H1 (cell line): ENCODE results near the gene SYNPR. TPM values are rescaled to one million over a fixed set of nuclear protein-coding genes. Genes with fewer than 3 reads are reported as not detected.

Source experiments
- CTCF ChIA-PET: fragments of 300-600 bp; sonication (Branson Sonifier 250); formaldehyde crosslinking; loops from one replicate; lab custom pipeline; 2021; ENCODE audit not compliant: partially characterized antibody; lab: Charles Lee
- POLR2A ChIA-PET: fragments of 300-600 bp; sonication (Branson Sonifier 250); formaldehyde crosslinking; loops from one replicate; lab custom pipeline; 2021; ENCODE audit warnings: inconsistent platforms; ENCODE audit not compliant: partially characterized antibody; lab: Charles Lee
- DNase-seq, 2 experiments: peaks; one replicate each; pipeline versions ENCODE4 v3.0.0 to v3.0.0-alpha.2; 2010 to 2022; ENCODE audit warnings: low spot score in 2 of 2, low read depth in 1 of 2, mixed read lengths in 1 of 2
- FAIRE-seq: peaks from 2 replicates; lab custom pipeline; 2011; peaks lifted over from hg19 to GRCh38; lab: Jason Lieb, UNC
- H2AFZ ChIP-seq: 2 replicates; pipeline ENCODE4 v1.8.1; 2012; ENCODE audit warnings: low read length, inconsistent platforms
- H2AK5ac ChIP-seq: 2 replicates; pipeline ENCODE4 v1.6.1; 2013; ENCODE audit warnings: low read depth, low read length
- H2BK120ac ChIP-seq: replicated peaks from 2 replicates; pipeline ENCODE3; 2013; ENCODE audit warnings: low read depth, low read length, inconsistent platforms
- H2BK12ac ChIP-seq: 2 replicates; pipeline ENCODE4 v1.6.1; 2013; ENCODE audit warnings: low read depth, low read length
- H2BK15ac ChIP-seq: 2 replicates; pipeline ENCODE4 v1.6.1; 2013; ENCODE audit warnings: low read length
- H2BK20ac ChIP-seq: 2 replicates; pipeline ENCODE4 v1.6.1; 2013; ENCODE audit warnings: low read length
- H2BK5ac ChIP-seq: 2 replicates; pipeline ENCODE4 v1.6.1; 2013; ENCODE audit warnings: low read depth, low read length
- H3K14ac ChIP-seq: 2 replicates; pipeline ENCODE4 v1.6.1; 2013; ENCODE audit warnings: inconsistent platforms; ENCODE audit not compliant: insufficient read length
- H3K18ac ChIP-seq: 2 replicates; pipeline ENCODE4 v1.6.1; 2013; ENCODE audit warnings: low read length; ENCODE audit errors: extremely low read depth
- H3K23ac ChIP-seq: 2 replicates; pipeline ENCODE4 v1.6.1; 2013; ENCODE audit warnings: inconsistent platforms; ENCODE audit not compliant: insufficient read length
- H3K23me2 ChIP-seq: 2 replicates; pipeline ENCODE4 v1.6.1; 2013; ENCODE audit warnings: low read depth, low read length
- H3K27ac ChIP-seq: 2 replicates; pipeline ENCODE4 v1.6.1; 2011; ENCODE audit warnings: low read depth, low read length, inconsistent platforms
- H3K27me3 ChIP-seq, 4 experiments: replicated peaks in 1 of 4; 1 replicate in 1 of 4; 2 replicates in 3 of 4; pipeline versions ENCODE4 v1.6.1 to v1.8.1; 2011 to 2013; ENCODE audit warnings: low read length in 3 of 4, mild to moderate bottlenecking in 3 of 4, inconsistent platforms in 2 of 4, mixed read lengths in 2 of 4, moderate library complexity in 1 of 4; ENCODE audit not compliant: control insufficient read depth in 3 of 4, insufficient read depth in 3 of 4; ENCODE audit errors: extremely low read depth in 1 of 4
- H3K36me3 ChIP-seq, 4 experiments: 2 replicates each; pipeline versions ENCODE4 v1.6.1 to v1.8.1; 2011 to 2013; ENCODE audit warnings: mild to moderate bottlenecking in 4 of 4, low read length in 3 of 4, moderate library complexity in 2 of 4, control low read depth in 1 of 4, inconsistent platforms in 1 of 4; ENCODE audit not compliant: insufficient read depth in 4 of 4, control insufficient read depth in 2 of 4
- H3K4ac ChIP-seq: replicated peaks from 2 replicates; pipeline ENCODE3; 2013; ENCODE audit warnings: low read length, low read depth, mixed read lengths, inconsistent platforms; ENCODE audit not compliant: insufficient read length
- H3K4me1 ChIP-seq, 4 experiments: replicated peaks in 1 of 4; 1 replicate in 1 of 4; 2 replicates in 3 of 4; pipeline versions ENCODE4 v1.6.1 to v1.8.1; 2011 to 2013; ENCODE audit warnings: low read length in 3 of 4, inconsistent platforms in 2 of 4, mixed read lengths in 1 of 4; ENCODE audit not compliant: insufficient read depth in 4 of 4, control insufficient read depth in 3 of 4
- H3K4me2 ChIP-seq, 2 experiments: 2 replicates each; pipeline versions ENCODE4 v1.6.1 to v1.8.1; 2011 to 2013; ENCODE audit warnings: low read depth in 2 of 2, low read length in 2 of 2, control low read depth in 1 of 2, inconsistent platforms in 1 of 2, mild to moderate bottlenecking in 1 of 2; ENCODE audit not compliant: insufficient read depth in 1 of 2
- H3K4me3 ChIP-seq, 4 experiments: fragments of 200-600, 300-600 bp in 1 of 4; sonication (generic), shearing (Covaris generic), sonication (Bioruptor Twin) in 1 of 4; 2 replicates each; pipeline versions ENCODE4 v1.5.1 to v1.8.1; 2011 to 2016; ENCODE audit warnings: low read length in 4 of 4, low read depth in 3 of 4, control low read depth in 2 of 4, inconsistent platforms in 2 of 4, mild to moderate bottlenecking in 2 of 4, mixed read lengths in 1 of 4, moderate library complexity in 1 of 4; ENCODE audit not compliant: insufficient read depth in 2 of 4; ENCODE audit errors: extremely low read depth in 1 of 4
- H3K56ac ChIP-seq: replicated peaks from 2 replicates; pipeline ENCODE3; 2013; ENCODE audit warnings: low read depth, mild to moderate bottlenecking, mixed read lengths, low read length, inconsistent platforms; ENCODE audit not compliant: insufficient read length
- H3K79me1 ChIP-seq: 2 replicates; pipeline ENCODE4 v1.6.1; 2013; ENCODE audit warnings: low read depth, low read length, control low read depth
- H3K79me2 ChIP-seq, 2 experiments: 2 replicates each; pipeline versions ENCODE4 v1.6.1 to v1.8.1; 2012 to 2013; ENCODE audit warnings: low read length in 2 of 2, mild to moderate bottlenecking in 2 of 2, inconsistent platforms in 1 of 2; ENCODE audit not compliant: insufficient read depth in 2 of 2, control insufficient read depth in 1 of 2
- H3K9ac ChIP-seq, 4 experiments: replicated peaks in 1 of 4; 1 replicate in 1 of 4; 2 replicates in 3 of 4; pipeline versions ENCODE4 v1.6.1 to v1.8.1; 2011 to 2013; ENCODE audit warnings: low read depth in 3 of 4, low read length in 3 of 4, control low read depth in 2 of 4, mild to moderate bottlenecking in 2 of 4, moderate library complexity in 2 of 4, inconsistent platforms in 1 of 4; ENCODE audit errors: extremely low read depth in 1 of 4
- H3K9me3 ChIP-seq, 2 experiments: 2 replicates each; pipeline versions ENCODE4 v1.6.1 to v1.8.1; 2012 to 2013; ENCODE audit warnings: mild to moderate bottlenecking in 2 of 2, moderate library complexity in 2 of 2, control low read depth in 1 of 2, inconsistent platforms in 1 of 2, low read depth in 1 of 2, low read length in 1 of 2, mixed read lengths in 1 of 2; ENCODE audit not compliant: insufficient read depth in 2 of 2
- H4K20me1 ChIP-seq, 2 experiments: replicated peaks in 1 of 2; 2 replicates each; pipeline versions ENCODE3 to v1.8.1; 2011 to 2013; ENCODE audit warnings: inconsistent platforms in 2 of 2, low read length in 2 of 2, mild to moderate bottlenecking in 1 of 2; ENCODE audit not compliant: insufficient read depth in 2 of 2, control insufficient read depth in 1 of 2
- H4K5ac ChIP-seq: 2 replicates; pipeline ENCODE4 v1.6.1; 2013; ENCODE audit warnings: low read length, low read depth, mixed read lengths, inconsistent platforms; ENCODE audit not compliant: insufficient read length
- H4K8ac ChIP-seq: 2 replicates; pipeline ENCODE4 v1.8.0; 2013; ENCODE audit warnings: mild to moderate bottlenecking, moderate library complexity, low read length, inconsistent platforms; ENCODE audit not compliant: insufficient read depth; ENCODE audit errors: extremely low read depth
- H4K91ac ChIP-seq: replicated peaks from 2 replicates; pipeline ENCODE3; 2013; ENCODE audit warnings: low read length, mixed read lengths, inconsistent platforms; ENCODE audit not compliant: insufficient read length
- CEBPB ChIP-seq: IDR thresholded peaks from 2 replicates; pipeline ENCODE4 v1.6.1; 2012; ENCODE audit warnings: low read depth, low read length
- EGR1 ChIP-seq: IDR thresholded peaks from 2 replicates; pipeline ENCODE4 v1.6.1; 2011; ENCODE audit warnings: low read depth, low read length, borderline replicate concordance
- GTF2F1 ChIP-seq: IDR thresholded peaks from 2 replicates; pipeline ENCODE4 v1.6.1; 2012; ENCODE audit warnings: low read depth, low read length, improper control_type of control experiment, borderline replicate concordance
- KDM4A ChIP-seq: IDR thresholded peaks from one replicate; pipeline ENCODE4 v1.7.1; 2012; ENCODE audit warnings: low read depth, mild to moderate bottlenecking, moderate library complexity, low read length, inconsistent platforms; ENCODE audit not compliant: severe bottlenecking
- KDM5A ChIP-seq: fragments of 200-600 bp; IDR thresholded peaks from 2 replicates; pipeline ENCODE4 v1.7.1; 2012; ENCODE audit warnings: mild to moderate bottlenecking, low read length, inconsistent platforms, mixed read lengths
- SUZ12 ChIP-seq: fragments of 200-600 bp; sonication (generic); IDR thresholded peaks from 2 replicates; pipeline ENCODE4 v1.6.1; 2012; ENCODE audit warnings: mild to moderate bottlenecking, inconsistent platforms, low read length, moderate library complexity, mixed read lengths
- WGBS, 2 experiments: shearing (Covaris generic) in 1 of 2; methylation state at CpG; one replicate each; pipeline versions ENCODE4 v1.1.6 to v1.1.7; 2013 to 2015; ENCODE audit warnings: low lambda C conversion rate in 2 of 2, mixed read lengths in 2 of 2, inconsistent platforms in 1 of 2, low coverage in 1 of 2, missing lambda C conversion rate in 1 of 2; ENCODE audit not compliant: insufficient replicate concordance in 2 of 2, insufficient coverage in 1 of 2, insufficient read length in 1 of 2; ENCODE audit errors: extremely low coverage in 1 of 2, missing lambda C conversion rate in 1 of 2; 5-methylcytosine and 5-hydroxymethylcytosine counted together
- polyA plus RNA-seq, 7 experiments: library from polyadenylated mRNA; depleted of rRNA in 3 of 7; stranded (reverse) in 5 of 7; unstranded in 2 of 7; fragments of >200 nt in 5 of 7; fragments of 200-250 nt in 2 of 7; gene quantifications; 1 replicate in 5 of 7; 2 replicates in 1 of 7; 4 replicates in 1 of 7; pipeline versions ENCODE4 v1.2.1 to v1.2.3, GENCODE V29; 2011 to 2013; ENCODE audit warnings: missing spikeins in 2 of 7, mixed read lengths in 2 of 7
- total RNA-seq: library from RNA; stranded (reverse); fragmentation: NEBNext Ultra II Directional; extraction: Animal tissue kit (Norgen Biotek cat#: 25700); gene quantifications from 2 replicates; pipeline ENCODE4 v1.2.1, GENCODE V29; 2021

Gene SYNPR
- total and polyA plus RNA-seq, 2 of the 8 experiments (the other 6 are each of a cell fraction or from before 2014, with no cell fraction given): 0.39 to 0.99 TPM

- POLR2A ChIA-PET: no interaction called here
These were observed 335.5 kb downstream of the SYNPR start for GRCh38 chr3:63613561-63613960.

More at GRCh38 chr3:63613561-63613960, 335.5 kb downstream of the SYNPR start:
- no peak overlapping the region for H2BK20ac ChIP-seq
- H3K9me3 ChIP-seq: no peaks in the 10 kb centered on the region
- no peak overlapping the region for H3K56ac ChIP-seq
- WGBS, 2 experiments: 31% methylated on average over 1 of the region's 1 CpG; no CpG with 5 or more reads in 1 of the 2 experiments
- H3K18ac ChIP-seq: no peak overlapping the region
- no peak overlapping the region for H4K8ac ChIP-seq
- no peak for TF ChIP-seq KDM4A
- TF ChIP-seq CEBPB: no peak
- TF ChIP-seq SUZ12: no peak
- TF ChIP-seq KDM5A: no peak
- no peak for TF ChIP-seq EGR1
- no peak for TF ChIP-seq GTF2F1
- TF ChIP-seq, all 59 proteins: peak for 0
- no peak overlapping the region for H2AFZ ChIP-seq
- H3K9ac ChIP-seq: no peak overlapping the region
- H2BK120ac ChIP-seq: no peak overlapping the region
- no peak overlapping the region for H3K4me3 ChIP-seq
- FAIRE-seq (no peak), DNase-seq (no peak)
- H4K91ac ChIP-seq: no peak overlapping the region
- H4K5ac ChIP-seq: no peak overlapping the region
- H2AK5ac ChIP-seq: no peak overlapping the region
- H3K27ac ChIP-seq: no peak overlapping the region
- H3K14ac ChIP-seq: no peak overlapping the region
- no peaks in the 10 kb centered on the region for H3K27me3 ChIP-seq
- H3K79me1 ChIP-seq: no peaks in the 10 kb centered on the region
- H3K36me3 ChIP-seq: no peaks in the 10 kb centered on the region; a peak in 1 of 8 replicates
- no peaks in the 10 kb centered on the region for H3K23me2 ChIP-seq
- no peak overlapping the region for H2BK15ac ChIP-seq
- H3K4me2 ChIP-seq: no peak overlapping the region
- H3K79me2 ChIP-seq: no peaks in the 10 kb centered on the region
- H3K4ac ChIP-seq: no peak overlapping the region
- no peak overlapping the region for H2BK12ac ChIP-seq
- H3K23ac ChIP-seq: no peak overlapping the region
- peaks cover 0 to 4% (median under 1%) of the 10 kb centered on the region in 4 experiments; a peak in 1 of 7 replicates for H3K4me1 ChIP-seq
- H2BK5ac ChIP-seq: no peak overlapping the region
- H4K20me1 ChIP-seq: no peaks in the 10 kb centered on the region
- CTCF ChIA-PET: no interaction called here
